ENCODE measurements around the gene GNAQ. TPM values are rescaled to one million over a fixed set of nuclear protein-coding genes. Genes with fewer than 3 reads are reported as not detected.

GNAQ gene
- total and polyA plus RNA-seq, 8 donors = 55.5 to 95.5 (median 62.8) TPM

GRCh38 chr9:77901771-77902170 lies 129.8 kb downstream of the GNAQ start:
- H3K36me3 ChIP-seq = no peaks in the 10 kb centered on the region
- peaks cover 0 to 23% of the 10 kb centered on the region in 2 donors for H3K4me1 ChIP-seq
- H3K27ac ChIP-seq = no peak overlapping the region
- H3K27me3 ChIP-seq = no peaks in the 10 kb centered on the region
- DNase-seq (no peak), ATAC-seq (no peak)
- intact Hi-C loops (cut with DNase I) = no loop called here
- no peak overlapping the region for H3K4me3 ChIP-seq
- no peaks in the 10 kb centered on the region for H3K9me3 ChIP-seq
- TF ChIP-seq CTCF (IDR thresholded peaks at IDR 0.05) = no peak

GRCh38 chr9:77901018-77901417 lies 130.6 kb downstream of the GNAQ start:
- Histone ChIP-seq H3K4me3 (no peak overlapping the region), H3K36me3 (no peaks in the 10 kb centered on the region), H3K27me3 (no peaks in the 10 kb centered on the region), H3K9me3 (no peaks in the 10 kb centered on the region), H3K27ac (no peak overlapping the region), H3K4me1 (peaks cover 0 to 29% of the 10 kb centered on the region in 2 donors)
- TF ChIP-seq CTCF (IDR thresholded peaks at IDR 0.05) = no peak
- DNase-seq (no peak), ATAC-seq (no peak)
- intact Hi-C loops (cut with DNase I) = no loop called here

DNA sequence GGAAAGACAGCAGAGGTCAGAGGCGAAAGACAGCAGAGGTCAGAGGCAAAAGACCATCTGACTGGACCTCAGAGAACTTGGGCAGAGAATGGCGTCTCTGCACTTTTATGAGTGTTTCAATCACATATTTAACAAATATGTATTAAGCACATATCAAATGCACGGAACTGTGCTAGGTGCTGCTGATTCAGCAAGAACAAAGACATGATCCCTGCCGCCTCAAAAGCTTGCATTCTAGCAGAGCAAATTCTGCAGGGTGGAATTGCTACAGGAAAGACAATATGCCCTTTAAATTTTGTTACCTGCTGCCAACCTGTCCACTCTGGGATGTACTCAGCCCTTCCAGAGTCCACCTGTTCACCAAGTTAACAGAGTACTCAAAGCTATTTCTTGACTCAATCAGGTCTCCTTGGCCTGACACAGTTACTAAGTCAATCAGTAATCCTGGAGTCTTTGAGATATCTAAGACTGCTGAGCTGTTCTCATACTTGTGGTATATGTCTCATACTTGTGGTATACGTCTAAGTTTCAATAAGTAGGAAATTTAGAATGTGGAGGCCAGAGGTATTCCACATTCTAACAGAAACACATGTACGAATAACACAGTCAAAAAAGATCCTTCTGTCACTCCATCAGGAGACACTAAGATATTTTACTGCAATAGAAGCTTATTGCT lies 131.8 kb downstream of the GNAQ start:
- intact Hi-C loops (cut with DNase I) = no loop called here
- no peak for ATAC-seq

DNA sequence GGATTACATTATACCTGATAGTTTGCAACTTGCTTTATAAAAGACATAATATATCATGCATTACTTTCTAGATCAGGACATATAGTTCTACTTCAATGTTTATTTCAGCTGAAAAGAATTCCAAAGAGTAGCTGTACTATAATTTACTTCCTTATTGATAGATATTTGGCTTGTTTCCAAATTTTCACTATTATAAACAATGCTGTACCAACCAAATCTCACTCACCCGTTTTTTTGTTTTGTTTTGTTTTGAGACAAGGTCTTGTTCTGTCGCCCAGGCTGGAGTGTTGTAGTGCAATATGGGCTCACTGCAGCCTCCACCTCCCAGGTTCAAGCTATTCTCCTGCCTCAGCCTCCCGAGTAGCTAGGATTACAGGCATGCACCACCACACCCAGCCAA lies 132.7 kb downstream of the GNAQ start:
- no peak for ATAC-seq

More for the DNA sequence above, 131.8 kb downstream of the GNAQ start:
- Histone ChIP-seq H3K4me1 (peaks cover 0 to 22% of the 10 kb centered on the region in 2 donors), H3K4me3 (no peak overlapping the region), H3K27ac (no peak overlapping the region), H3K9me3 (no peaks in the 10 kb centered on the region), H3K27me3 (no peaks in the 10 kb centered on the region), H3K36me3 (no peaks in the 10 kb centered on the region)
- no peak for TF ChIP-seq CTCF (IDR thresholded peaks at IDR 0.05)
- no peak for DNase-seq

More for the DNA sequence above, 132.7 kb downstream of the GNAQ start:
- DNase-seq = no peak
- Histone ChIP-seq H3K4me1 (peaks cover 0 to 21% of the 10 kb centered on the region in 2 donors), H3K27me3 (no peaks in the 10 kb centered on the region), H3K9me3 (no peaks in the 10 kb centered on the region), H3K36me3 (no peaks in the 10 kb centered on the region), H3K4me3 (no peak overlapping the region), H3K27ac (no peak overlapping the region)
- intact Hi-C loops (cut with DNase I) = no loop called here
- no peak for TF ChIP-seq CTCF (IDR thresholded peaks at IDR 0.05)
